COLO668 (cell line): ENCODE data around the gene NEK1.
"Not testable (repeated sequence)": the region's sequence is repeated elsewhere in the genome, so short reads cannot be mapped to it uniquely, and the experiment has no call there.

Source experiments
- DNase-seq: peaks from one replicate; lab custom pipeline; 2025; ENCODE audit not compliant: unreplicated experiment; lab: John Stamatoyannopoulos, UW

NEK1 gene

GRCh38 chr4:169626331-169627282, 14.2 kb upstream of the NEK1 start:
- no peak for DNase-seq

- no peak for DNase-seq
These were observed 13.5 kb upstream of the NEK1 start for GRCh38 chr4:169625886-169626285.

- DNase-seq, result not testable (repeated sequence)
These were observed 11.6 kb upstream of the NEK1 start for GRCh38 chr4:169624012-169624411.

GRCh38 chr4:169622566-169622965, 10.2 kb upstream of the NEK1 start:
- no peak for DNase-seq

- no peak for DNase-seq
These were observed 9.5 kb upstream of the NEK1 start for GRCh38 chr4:169621731-169622492.

- peak; percentile 19 for DNase-seq
These were observed 8.5 kb upstream of the NEK1 start for GRCh38 chr4:169620880-169621248.

GRCh38 chr4:169619958-169620879, 7.8 kb upstream of the NEK1 start, which contains the start of gene CLCN3:
CLCN3 (plus strand) TSS chr4:169620578; CDS start chr4:169635929, 15,351 bp downstream.
- peak; percentile 98 for DNase-seq

- DNase-seq, result peak; percentile 37
These were observed 7.2 kb upstream of the NEK1 start for GRCh38 chr4:169619518-169619957.

GRCh38 chr4:169618986-169619385, 6.6 kb upstream of the NEK1 start:
- DNase-seq, result no peak

- no peak for DNase-seq
These were observed 5.9 kb upstream of the NEK1 start for GRCh38 chr4:169618286-169618685.

- DNase-seq, result no peak
These were observed 4.9 kb upstream of the NEK1 start for GRCh38 chr4:169617306-169617705.

- no peak for DNase-seq
These were observed 4.5 kb upstream of the NEK1 start for GRCh38 chr4:169616846-169617245.

GRCh38 chr4:169615467-169616106, 3.2 kb upstream of the NEK1 start:
- no peak for DNase-seq

- peak; percentile 67 for DNase-seq
These were observed 782 bp upstream of the NEK1 start for GRCh38 chr4:169612871-169613859.

- no peak for DNase-seq
These were observed 1.2 kb downstream of the NEK1 start for GRCh38 chr4:169611157-169611556.

- no peak for DNase-seq
These were observed 7.5 kb downstream of the NEK1 start for GRCh38 chr4:169604903-169605331.

GRCh38 chr4:169604131-169604900, 8.1 kb downstream of the NEK1 start:
- no peak for DNase-seq

- no peak for DNase-seq
These were observed 9.1 kb downstream of the NEK1 start for GRCh38 chr4:169603312-169603711.
